Measurements from ENCODE around the gene PCSK1N.

- TF ChIP-seq GATA3 (IDR thresholded peaks at IDR 0.05; ENCODE audit: low read depth, low read length) (no peak), GATA2 (IDR thresholded peaks at IDR 0.05; ENCODE audit: low read depth, low read length) (no peak)
Observed at GRCh38 chrX:48802905-48803200, 32.6 kb downstream of the PCSK1N start.
